Stimulated activated CD4-positive, alpha-beta T cell treated with anti-CD3 and anti-CD28 coated beads, Interleukin-15, amount 100 ng/mL, for 1 hour (primary cell): ENCODE results near the gene NUFIP1.
A peak's percentile ranks its signal among the peaks of the same experiment; 100 is the strongest.
"Not testable (repeated sequence)": the region's sequence is repeated elsewhere in the genome, so short reads cannot be mapped to it uniquely, and the experiment has no call there.

Source experiments
- DNase-seq, 2 donors: peaks; one replicate each; pipeline ENCODE4 v3.0.0-alpha.2; 2020; ENCODE audit warnings: low read depth in 1 of 2, low spot score in 1 of 2

The NUFIP1 gene

DNA sequence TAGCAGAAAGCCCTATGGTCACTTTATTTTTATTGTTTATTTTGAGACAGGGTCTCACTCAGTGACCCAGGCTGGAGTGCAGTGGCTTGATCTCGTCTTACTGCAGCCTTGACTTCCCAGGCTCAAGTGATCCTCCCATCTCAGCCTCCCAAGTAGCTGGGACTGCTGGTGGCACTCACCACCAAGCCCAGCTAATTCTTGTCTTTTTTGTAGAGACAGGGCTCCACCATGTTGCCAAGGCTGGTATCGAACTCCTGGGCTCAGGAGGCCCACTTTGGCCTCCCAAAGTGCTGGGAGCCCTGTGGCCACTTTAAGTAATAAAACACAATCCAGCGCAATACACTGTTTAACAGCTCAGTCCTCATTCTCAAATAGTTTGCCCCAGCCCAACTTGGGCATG, 69.3 kb downstream of the NUFIP1 start:
- DNase-seq, result no peak

DNA sequence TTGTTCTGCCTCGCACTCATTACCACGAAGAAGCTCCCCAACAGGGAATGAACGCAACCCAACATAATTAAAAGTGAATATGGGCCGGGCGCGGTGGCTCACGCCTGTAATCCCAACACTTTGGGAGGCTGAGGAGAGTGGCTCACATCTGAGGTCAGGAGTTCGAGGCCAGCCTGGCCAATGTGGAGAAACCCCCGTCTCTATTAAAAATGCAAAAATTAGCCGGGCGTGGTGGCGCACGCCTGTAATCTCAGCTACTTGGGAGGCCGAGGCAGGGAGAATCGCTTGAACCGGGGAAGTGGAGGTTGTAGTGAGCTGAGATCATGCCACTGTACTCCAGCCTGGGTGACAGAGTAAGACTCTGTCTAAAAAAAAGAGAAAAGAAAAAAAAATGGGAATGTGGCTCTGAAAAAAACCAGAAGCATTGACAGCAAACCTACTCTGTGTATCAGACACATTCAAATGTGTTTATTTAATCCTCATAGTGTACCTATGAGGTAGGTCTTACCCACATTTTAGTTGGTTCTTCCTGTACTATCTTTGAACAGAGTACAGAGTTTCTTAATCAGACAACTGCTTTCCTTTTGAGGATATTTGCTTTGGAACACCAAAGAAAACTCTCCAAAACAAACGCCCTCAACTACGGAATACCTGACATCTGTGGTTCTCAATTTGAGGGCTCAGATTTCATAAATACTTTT, 70.0 kb downstream of the NUFIP1 start:
- DNase-seq, result no peak

GRCh38 chr13:44918326-44919103, 70.8 kb downstream of the NUFIP1 start:
- peak; percentile 62 to 65 for DNase-seq

- peak; percentile 92 to 94 for DNase-seq
Measured at GRCh38 chr13:44917589-44918325, 71.5 kb downstream of the NUFIP1 start.

GRCh38 chr13:44912278-44913016, 76.8 kb downstream of the NUFIP1 start:
- DNase-seq, result no peak

DNA sequence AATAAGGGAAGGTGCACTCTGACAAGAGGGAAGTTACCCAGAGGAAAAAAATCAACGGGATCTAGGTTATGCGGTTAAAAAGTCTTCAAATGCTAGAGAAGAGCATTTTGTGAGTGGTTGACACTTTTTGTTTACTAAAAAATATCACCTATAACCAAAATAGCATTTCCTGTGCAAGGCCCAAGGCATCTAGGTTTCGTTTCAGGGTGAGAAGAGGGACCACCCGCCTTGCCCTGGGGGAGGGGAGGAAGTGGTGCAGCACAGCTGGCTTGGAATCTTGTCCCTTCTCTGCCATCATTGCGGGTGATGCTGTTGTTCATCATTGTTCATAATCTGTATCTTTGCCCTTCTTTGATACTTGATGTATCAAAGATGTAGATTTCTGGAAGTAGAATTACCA, 80.6 kb downstream of the NUFIP1 start:
- DNase-seq, result no peak

- no peak for DNase-seq
Measured at GRCh38 chr13:44908266-44908665, 81.0 kb downstream of the NUFIP1 start.

DNA sequence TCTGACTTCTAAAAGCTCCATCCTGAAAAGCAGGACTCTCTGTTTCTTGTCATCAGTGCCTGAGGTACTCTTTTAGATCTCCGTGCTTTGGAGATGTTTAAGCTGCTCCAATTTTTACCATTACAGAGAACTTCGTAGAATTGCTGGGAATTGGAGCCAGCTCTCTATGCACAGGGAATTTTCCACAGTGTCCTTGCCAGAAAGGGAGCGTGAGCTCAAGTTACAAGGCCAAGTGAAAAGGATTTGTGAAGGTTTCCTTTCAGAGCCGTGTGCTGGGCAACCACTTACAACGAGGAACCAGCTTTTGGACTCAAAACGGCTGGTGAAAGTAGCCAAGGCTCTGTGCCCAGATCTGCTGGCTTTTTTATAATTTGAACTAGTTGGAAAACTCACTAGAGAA, 82.6 kb downstream of the NUFIP1 start:
- no peak for DNase-seq

- DNase-seq, result no peak
Measured at GRCh38 chr13:44906230-44906629, 83.0 kb downstream of the NUFIP1 start.

DNA sequence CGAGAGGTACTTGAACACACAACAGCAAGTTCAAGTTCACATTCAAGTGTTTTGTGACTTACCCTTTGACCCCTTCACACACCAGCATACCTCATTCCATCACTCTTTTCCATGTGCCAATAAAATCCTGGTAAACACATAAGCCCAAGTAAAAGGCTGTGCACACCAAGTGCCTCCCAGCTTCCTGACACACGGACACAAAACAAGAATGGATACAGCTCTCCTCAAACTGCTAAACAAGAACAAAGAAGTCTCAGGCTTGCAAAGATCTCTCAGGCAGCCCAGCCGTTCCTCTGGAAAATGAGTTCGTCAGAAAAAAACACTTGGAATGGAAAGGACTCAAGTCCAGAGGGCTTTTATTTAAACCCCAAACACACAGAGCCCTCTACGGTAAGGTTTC, 83.7 kb downstream of the NUFIP1 start:
- no peak for DNase-seq

DNA sequence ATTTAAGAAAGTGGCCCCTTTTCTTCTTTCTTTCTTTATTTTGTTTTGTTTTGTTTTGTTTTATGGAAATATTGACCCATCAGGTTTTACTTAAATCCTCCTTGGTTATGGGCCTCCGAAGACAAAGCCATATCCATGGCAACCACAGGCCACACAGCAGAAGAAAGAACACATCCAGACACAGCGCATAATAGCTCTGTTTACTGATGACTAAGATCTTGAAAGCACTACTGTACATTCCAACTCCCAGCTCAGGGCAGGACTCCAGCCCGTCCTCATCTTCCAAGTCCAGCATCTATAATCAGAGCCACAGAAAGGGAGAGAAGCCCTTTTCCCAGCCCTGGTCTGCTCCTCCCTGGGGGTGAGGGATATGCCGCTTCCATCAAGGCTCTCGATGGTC, 84.3 kb downstream of the NUFIP1 start:
- DNase-seq, result no peak

DNA sequence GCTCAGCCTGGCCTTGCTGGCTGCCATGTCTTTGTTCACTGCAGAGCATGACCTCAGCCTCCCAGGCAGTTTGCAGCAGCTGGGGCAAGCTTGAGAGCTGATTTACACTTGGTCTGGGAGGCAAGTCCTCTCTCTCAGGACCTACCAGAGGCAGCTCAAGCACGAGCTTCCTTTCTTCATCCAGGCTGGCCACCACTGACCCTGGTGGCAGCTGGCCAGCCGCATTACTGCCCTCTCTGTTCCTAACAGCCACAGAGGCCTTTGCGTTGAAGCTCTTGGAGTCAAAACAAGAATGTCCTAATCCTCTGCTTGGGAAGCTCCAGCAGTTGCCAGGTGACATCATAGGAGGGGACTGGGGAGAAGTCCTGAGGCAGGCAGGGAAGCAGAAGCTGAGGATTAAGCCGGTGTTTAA, 85.7 kb downstream of the NUFIP1 start:
- no peak for DNase-seq

DNA sequence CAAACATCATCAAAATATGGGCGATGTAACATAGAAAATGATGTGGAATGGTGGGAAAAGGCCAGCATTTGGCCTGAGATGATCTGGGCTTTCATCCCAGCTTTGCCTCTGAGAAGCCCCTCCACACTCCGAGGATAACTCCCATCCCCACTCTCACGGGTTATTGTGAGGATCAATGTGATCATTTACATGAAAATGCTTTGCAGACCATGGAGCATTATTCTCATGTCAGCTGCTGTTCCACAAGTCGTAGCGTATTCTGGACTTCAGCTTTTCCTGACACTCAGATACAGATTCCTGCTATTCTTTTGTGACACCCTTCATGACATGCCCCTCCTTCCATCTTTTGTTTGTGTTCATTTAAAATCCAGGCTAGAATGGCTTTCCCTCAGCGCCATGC, 86.5 kb downstream of the NUFIP1 start:
- no peak for DNase-seq

DNA sequence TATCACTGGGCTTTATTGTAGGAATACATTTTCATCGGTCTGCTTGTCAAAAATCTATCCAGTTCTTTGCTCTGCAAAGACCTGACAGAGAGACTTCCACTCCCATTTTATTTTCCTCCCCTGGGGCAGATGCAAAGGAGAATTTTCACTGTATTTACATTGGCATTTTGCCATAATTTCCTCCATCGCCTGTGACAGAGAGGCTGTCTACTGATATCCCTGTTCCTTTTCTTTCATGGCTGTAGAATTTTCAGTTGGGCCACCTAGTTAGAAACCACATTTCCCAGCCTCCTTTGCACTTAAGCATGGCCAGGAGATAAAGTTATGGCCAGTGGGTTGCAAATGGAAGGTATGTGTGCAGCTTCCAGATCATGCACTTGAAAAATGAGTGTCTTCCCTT, 89.3 kb downstream of the NUFIP1 start:
- DNase-seq, result no peak

- not testable (repeated sequence) for DNase-seq
Measured at GRCh38 chr13:44898308-44898707, 91.0 kb downstream of the NUFIP1 start.

GRCh38 chr13:44895953-44896335, 93.3 kb downstream of the NUFIP1 start:
- no peak for DNase-seq

GRCh38 chr13:44895264-44895952, 93.9 kb downstream of the NUFIP1 start:
- DNase-seq, result no peak

- no peak for DNase-seq
Measured at GRCh38 chr13:44894001-44894770, 95.1 kb downstream of the NUFIP1 start.
